HepG2 (cell line): ENCODE results near the gene ACSS1. TPM values are rescaled to one million over a fixed set of nuclear protein-coding genes. Genes with fewer than 3 reads are reported as not detected.

Experiments
- BRCA1 ChIP-seq: sonication (generic); formaldehyde crosslinking; IDR thresholded peaks from 2 replicates; pipeline ENCODE4 v1.4.0; 2020; ENCODE audit warnings: missing genetic modification reagents
- CBFB ChIP-seq: sonication (generic); formaldehyde crosslinking; IDR thresholded peaks from 2 replicates; pipeline ENCODE4 v1.4.0; 2020; ENCODE audit warnings: missing genetic modification reagents
- CBX5 ChIP-seq: sonication (generic); formaldehyde crosslinking; IDR thresholded peaks from 2 replicates; pipeline ENCODE4 v1.4.0; 2020; ENCODE audit warnings: missing genetic modification reagents, borderline replicate concordance
- CENPT ChIP-seq: sonication (generic); formaldehyde crosslinking; IDR thresholded peaks from 2 replicates; pipeline ENCODE4 v1.8.0; 2022; ENCODE audit warnings: low read depth, mild to moderate bottlenecking, moderate library complexity, missing genetic modification reagents
- GATAD1 ChIP-seq: IDR thresholded peaks from 2 replicates; pipeline ENCODE4 v1.6.1; 2016; ENCODE audit warnings: missing genetic modification reagents, missing compliant biosample characterization
- KDM1A ChIP-seq: IDR thresholded peaks from 2 replicates; pipeline ENCODE4 v1.6.1; 2016; ENCODE audit warnings: missing compliant biosample characterization
- KLF16 ChIP-seq, 2 experiments: sonication (generic) in 1 of 2; formaldehyde crosslinking in 1 of 2; IDR thresholded peaks; 2 replicates each; pipeline versions ENCODE4 v1.6.1 to v1.8.0; 2016 to 2023; ENCODE audit warnings: missing genetic modification reagents in 2 of 2, missing compliant biosample characterization in 1 of 2
- MED8 ChIP-seq: sonication (generic); formaldehyde crosslinking; IDR thresholded peaks from 2 replicates; pipeline ENCODE4 v1.8.1; 2023; ENCODE audit warnings: mild to moderate bottlenecking, missing genetic modification reagents; ENCODE audit not compliant: insufficient replicate concordance
- NR3C1 ChIP-seq: sonication (generic); formaldehyde crosslinking; IDR thresholded peaks from 2 replicates; pipeline ENCODE4 v1.4.0; 2020; ENCODE audit warnings: missing genetic modification reagents
- PRDM10 ChIP-seq: sonication (generic); formaldehyde crosslinking; IDR thresholded peaks from 2 replicates; pipeline ENCODE4 v1.4.0; 2020; ENCODE audit warnings: low read depth, missing genetic modification reagents
- SRSF9 ChIP-seq: fragments of 200-400 bp; formaldehyde crosslinking; IDR thresholded peaks from 2 replicates; pipeline ENCODE4 v1.6.1; 2018; ENCODE audit warnings: borderline replicate concordance, mild to moderate bottlenecking, low read depth, low read length; ENCODE audit not compliant: insufficient read depth, poor library complexity, severe bottlenecking
- ZNF142 ChIP-seq: sonication (generic); formaldehyde crosslinking; IDR thresholded peaks from 2 replicates; pipeline ENCODE4 v1.4.0; 2020; ENCODE audit warnings: missing genetic modification reagents
- polyA plus RNA-seq, 8 experiments: library from polyadenylated mRNA; depleted of rRNA in 3 of 8; stranded (reverse) in 7 of 8; unstranded in 1 of 8; fragments of >200 nt; fragmentation: Illumina TruSeq in 4 of 8; extraction: Trizol in 4 of 8; gene quantifications; 2 replicates each; pipeline versions ENCODE4 v1.2.1 to v1.2.3, GENCODE V29; 2011 to 2016; ENCODE audit warnings: low read depth in 4 of 8, missing spikeins in 1 of 8, mixed read lengths in 1 of 8; ENCODE audit not compliant: insufficient read depth in 1 of 8
- total RNA-seq, 5 experiments: library from RNA; depleted of rRNA; stranded (reverse); fragments of >200 nt; fragmentation: Illumina TruSeq; extraction: Trizol; gene quantifications; 2 replicates each; pipeline ENCODE4 v1.2.3, GENCODE V29; 2016; ENCODE audit warnings: low read depth in 1 of 5
- TF ChIP-seq, protein P1 (sequence below): sonication (generic); formaldehyde crosslinking; IDR thresholded peaks from 2 replicates; pipeline ENCODE4 v1.4.0; 2020; ENCODE audit warnings: mild to moderate bottlenecking, missing genetic modification reagents, borderline replicate concordance
- TF ChIP-seq, protein P2 (sequence below): sonication (generic); formaldehyde crosslinking; IDR thresholded peaks from 2 replicates; pipeline ENCODE4 v1.5.0; 2020; ENCODE audit warnings: missing genetic modification reagents, mild to moderate bottlenecking, borderline replicate concordance

Gene ACSS1
- total and polyA plus RNA-seq, 2 of the 13 experiments (the other 11 are each of a cell fraction or from before 2014, with no cell fraction given), result 15.2 to 41.6 TPM

- peak; percentile 47; the same call in 1 of the 2 replicates for TF ChIP-seq ZNF142
- TF ChIP-seq, protein P1, sequence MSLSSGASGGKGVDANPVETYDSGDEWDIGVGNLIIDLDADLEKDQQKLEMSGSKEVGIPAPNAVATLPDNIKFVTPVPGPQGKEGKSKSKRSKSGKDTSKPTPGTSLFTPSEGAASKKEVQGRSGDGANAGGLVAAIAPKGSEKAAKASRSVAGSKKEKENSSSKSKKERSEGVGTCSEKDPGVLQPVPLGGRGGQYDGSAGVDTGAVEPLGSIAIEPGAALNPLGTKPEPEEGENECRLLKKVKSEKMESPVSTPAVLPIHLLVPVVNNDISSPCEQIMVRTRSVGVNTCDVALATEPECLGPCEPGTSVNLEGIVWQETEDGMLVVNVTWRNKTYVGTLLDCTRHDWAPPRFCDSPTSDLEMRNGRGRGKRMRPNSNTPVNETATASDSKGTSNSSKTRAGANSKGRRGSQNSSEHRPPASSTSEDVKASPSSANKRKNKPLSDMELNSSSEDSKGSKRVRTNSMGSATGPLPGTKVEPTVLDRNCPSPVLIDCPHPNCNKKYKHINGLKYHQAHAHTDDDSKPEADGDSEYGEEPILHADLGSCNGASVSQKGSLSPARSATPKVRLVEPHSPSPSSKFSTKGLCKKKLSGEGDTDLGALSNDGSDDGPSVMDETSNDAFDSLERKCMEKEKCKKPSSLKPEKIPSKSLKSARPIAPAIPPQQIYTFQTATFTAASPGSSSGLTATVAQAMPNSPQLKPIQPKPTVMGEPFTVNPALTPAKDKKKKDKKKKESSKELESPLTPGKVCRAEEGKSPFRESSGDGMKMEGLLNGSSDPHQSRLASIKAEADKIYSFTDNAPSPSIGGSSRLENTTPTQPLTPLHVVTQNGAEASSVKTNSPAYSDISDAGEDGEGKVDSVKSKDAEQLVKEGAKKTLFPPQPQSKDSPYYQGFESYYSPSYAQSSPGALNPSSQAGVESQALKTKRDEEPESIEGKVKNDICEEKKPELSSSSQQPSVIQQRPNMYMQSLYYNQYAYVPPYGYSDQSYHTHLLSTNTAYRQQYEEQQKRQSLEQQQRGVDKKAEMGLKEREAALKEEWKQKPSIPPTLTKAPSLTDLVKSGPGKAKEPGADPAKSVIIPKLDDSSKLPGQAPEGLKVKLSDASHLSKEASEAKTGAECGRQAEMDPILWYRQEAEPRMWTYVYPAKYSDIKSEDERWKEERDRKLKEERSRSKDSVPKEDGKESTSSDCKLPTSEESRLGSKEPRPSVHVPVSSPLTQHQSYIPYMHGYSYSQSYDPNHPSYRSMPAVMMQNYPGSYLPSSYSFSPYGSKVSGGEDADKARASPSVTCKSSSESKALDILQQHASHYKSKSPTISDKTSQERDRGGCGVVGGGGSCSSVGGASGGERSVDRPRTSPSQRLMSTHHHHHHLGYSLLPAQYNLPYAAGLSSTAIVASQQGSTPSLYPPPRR (CRISPR knock-in tag), result peak; percentile 62; the same call in 1 of the 2 replicates
- no peak for TF ChIP-seq CENPT
- TF ChIP-seq CBFB (CRISPR knock-in tag), result peak; percentile 30; the same call in 1 of the 2 replicates
- TF ChIP-seq NR3C1 (CRISPR knock-in tag), result no peak
- peak; percentile 96 for TF ChIP-seq CBX5
- TF ChIP-seq GATAD1 (CRISPR knock-in tag), result 0 out of 2 replicates have a peak, but pooled peaks have one; percentile 26
- no peak for TF ChIP-seq BRCA1 (CRISPR knock-in tag)
- TF ChIP-seq, protein P2, sequence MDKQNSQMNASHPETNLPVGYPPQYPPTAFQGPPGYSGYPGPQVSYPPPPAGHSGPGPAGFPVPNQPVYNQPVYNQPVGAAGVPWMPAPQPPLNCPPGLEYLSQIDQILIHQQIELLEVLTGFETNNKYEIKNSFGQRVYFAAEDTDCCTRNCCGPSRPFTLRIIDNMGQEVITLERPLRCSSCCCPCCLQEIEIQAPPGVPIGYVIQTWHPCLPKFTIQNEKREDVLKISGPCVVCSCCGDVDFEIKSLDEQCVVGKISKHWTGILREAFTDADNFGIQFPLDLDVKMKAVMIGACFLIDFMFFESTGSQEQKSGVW (CRISPR knock-in tag), result no peak
- peak; percentile 94 for TF ChIP-seq KDM1A (CRISPR knock-in tag)
- peak; percentile 69 for TF ChIP-seq MED8 (CRISPR knock-in tag)
- peak; percentile 56; the same call in 1 of the 2 replicates for TF ChIP-seq PRDM10 (CRISPR knock-in tag)
- peak in 1 of 2 experiments; percentile 85; a peak in 2 of 4 replicates for TF ChIP-seq KLF16 (CRISPR knock-in tag; IDR thresholded peaks at IDR 0.05)
- TF ChIP-seq SRSF9, result no peak
Observed at GRCh38 chr20:24987244-24987643, 70.7 kb downstream of the ACSS1 start (continued).
